Measurements from ENCODE around the gene PDZD2.
"Not testable (repeated sequence)": the region's sequence is repeated elsewhere in the genome, so short reads cannot be mapped to it uniquely, and the experiment has no call there.

Gene PDZD2

GRCh38 chr5:31691408-31691807 is 52.5 kb downstream of the PDZD2 start:
- DNase-seq (ENCODE audit: low read depth) = not testable (repeated sequence)

DNA sequence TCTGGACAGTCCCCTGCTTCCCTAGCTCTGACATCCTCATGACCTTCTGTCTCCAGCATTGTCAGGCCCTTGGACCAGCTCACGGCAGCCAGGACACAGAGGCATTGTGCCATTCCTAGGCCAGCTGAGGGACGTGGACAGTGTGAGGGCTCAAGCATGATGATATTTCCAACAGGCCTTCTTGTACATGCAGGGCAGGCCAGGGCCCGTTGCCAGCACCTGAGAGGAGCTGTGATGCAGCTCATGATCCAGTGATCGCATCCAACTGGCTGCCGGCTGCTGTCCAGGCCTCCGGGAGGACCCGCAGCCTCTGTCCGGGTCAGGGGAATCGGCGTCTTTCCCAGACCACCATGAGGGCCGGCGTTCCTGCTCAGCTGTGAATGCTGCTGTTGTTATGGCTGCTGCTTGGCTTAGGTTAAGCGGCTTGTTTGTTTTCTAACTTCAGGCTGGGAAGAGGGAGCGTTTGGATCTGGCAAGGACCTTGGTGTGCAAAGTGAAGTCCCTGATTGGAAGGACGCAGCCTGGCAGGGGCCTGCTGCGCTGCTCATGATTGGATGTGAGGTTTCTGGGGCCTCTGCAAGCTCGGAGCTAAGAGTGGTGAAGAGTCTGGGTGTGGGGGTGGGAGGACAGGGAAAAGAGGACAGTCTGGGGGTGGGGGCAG is 53.8 kb downstream of the PDZD2 start:
- no peak for DNase-seq (ENCODE audit: low read depth)

DNA sequence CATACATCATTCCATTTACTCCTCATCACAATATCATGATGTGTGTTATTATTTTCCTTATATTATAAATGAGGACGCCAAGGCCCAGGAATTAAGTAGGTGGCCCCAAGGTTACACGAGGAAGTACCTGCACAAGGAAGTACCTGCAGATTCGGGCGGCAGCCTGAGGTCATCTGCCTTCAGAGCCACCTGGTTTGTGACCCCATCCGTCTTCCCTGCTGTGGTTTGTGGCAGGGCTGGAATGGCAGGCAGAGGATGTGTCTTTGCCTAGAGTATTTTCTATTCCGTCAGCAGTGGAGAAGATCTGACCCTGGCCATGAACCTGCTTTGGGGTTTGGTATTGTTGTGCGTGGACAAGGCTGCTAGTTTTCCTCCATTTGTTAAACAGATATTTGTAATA is 59.7 kb downstream of the PDZD2 start:
- no peak for DNase-seq (ENCODE audit: low read depth)

DNA sequence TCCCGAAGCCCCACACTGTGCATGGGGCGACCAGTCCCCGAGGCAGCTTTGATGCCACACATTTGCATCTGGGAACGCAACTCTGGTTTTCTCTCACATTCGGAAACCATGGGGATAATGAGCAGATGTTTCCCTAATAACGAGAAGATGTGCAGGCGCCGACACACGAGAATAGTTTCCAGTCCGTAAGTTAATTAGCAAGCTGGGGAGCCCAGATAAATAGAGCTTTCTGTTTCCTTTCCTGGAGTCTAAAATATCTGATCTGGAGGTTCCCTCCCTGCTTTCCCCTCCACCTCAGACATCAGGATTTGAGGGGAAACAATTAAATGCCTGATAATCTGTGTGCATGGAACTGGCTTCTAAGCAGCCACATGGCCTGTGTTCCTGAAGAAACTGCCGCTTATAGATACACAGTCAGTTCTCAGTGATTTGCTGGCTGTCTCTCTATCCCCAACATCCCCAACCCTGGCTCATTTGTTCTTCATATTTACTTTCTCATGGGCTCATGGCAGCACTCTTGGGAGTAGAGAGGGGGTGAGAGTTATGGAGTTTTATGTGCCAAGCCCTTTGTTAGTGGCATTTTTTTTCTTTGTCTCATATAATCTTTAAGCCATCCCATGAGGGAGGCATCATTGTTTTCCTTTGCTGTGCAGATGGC is 62.8 kb downstream of the PDZD2 start:
- DNase-seq (ENCODE audit: low read depth) = no peak

DNA sequence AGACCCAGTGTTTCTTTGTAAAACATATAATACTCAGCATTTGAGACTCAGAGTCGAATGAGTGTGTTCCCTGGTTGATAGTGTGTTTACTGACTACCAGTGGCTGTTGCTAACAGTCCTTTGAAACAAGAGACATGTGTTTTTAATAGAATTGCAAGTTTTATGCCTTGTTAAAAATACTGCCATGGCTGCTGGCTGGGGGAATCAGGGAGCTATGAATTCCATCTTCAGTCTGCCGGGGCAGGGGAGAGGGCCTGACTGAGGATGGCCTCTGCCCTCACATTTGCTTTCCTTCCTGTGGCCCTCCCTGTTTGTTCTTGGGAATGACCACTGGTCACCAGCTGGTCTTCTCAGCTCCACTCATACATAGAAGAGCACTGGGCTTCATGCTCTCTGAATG is 63.8 kb downstream of the PDZD2 start:
- DNase-seq (ENCODE audit: low read depth) = peak; percentile 6

GRCh38 chr5:31703757-31704156 is 64.8 kb downstream of the PDZD2 start:
- no peak for DNase-seq (ENCODE audit: low read depth)

DNA sequence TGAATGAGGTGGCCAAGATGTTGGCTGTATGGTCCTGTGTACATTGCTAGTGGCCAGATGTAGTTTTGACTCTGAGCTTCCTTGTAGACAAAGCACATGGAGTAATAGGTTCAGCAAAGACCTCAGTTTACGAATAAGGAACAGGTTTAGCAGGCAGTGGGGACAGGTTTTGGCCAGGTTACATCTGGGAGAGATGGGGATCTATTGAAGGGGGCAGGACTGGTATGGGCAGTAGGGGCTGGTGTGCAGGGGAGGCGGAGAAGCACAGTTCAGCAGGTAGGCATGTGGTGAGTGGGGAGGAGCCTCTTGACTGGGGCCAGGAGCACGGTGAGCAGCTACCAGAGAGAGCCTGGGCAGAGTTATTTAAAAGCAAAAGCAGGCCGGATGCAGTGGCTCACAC is 67.3 kb downstream of the PDZD2 start:
- no peak for DNase-seq (ENCODE audit: low read depth)

GRCh38 chr5:31707329-31707728 is 68.4 kb downstream of the PDZD2 start:
- no peak for DNase-seq (ENCODE audit: low read depth)

GRCh38 chr5:31708089-31708488 is 69.2 kb downstream of the PDZD2 start:
- DNase-seq (ENCODE audit: low read depth) = no peak

- DNase-seq (ENCODE audit: low read depth) = no peak
These were observed 72.4 kb downstream of the PDZD2 start for GRCh38 chr5:31711363-31711762.

GRCh38 chr5:31711935-31712592 is 73.1 kb downstream of the PDZD2 start:
- no peak for DNase-seq (ENCODE audit: low read depth)

DNA sequence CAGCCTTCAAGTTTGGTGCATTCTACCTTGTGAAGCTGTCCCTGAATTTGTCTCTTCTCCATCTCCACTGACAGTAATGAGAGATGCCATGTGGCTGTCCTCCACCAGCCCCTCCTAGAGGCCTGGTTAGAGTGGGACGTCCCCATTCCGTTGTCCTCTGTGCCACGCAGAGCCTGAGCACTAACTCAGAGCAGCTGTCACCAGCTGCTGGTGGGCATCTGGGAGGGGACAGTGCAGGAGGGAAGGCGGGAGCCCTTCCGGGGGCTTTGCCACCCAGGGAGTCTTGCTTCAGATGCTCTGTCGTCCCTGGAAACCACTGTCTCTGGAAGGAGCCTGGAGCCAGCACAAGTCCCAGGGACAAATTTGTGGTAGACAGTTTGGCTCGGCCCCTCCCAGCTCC is 78.6 kb downstream of the PDZD2 start:
- no peak for DNase-seq (ENCODE audit: low read depth)

DNA sequence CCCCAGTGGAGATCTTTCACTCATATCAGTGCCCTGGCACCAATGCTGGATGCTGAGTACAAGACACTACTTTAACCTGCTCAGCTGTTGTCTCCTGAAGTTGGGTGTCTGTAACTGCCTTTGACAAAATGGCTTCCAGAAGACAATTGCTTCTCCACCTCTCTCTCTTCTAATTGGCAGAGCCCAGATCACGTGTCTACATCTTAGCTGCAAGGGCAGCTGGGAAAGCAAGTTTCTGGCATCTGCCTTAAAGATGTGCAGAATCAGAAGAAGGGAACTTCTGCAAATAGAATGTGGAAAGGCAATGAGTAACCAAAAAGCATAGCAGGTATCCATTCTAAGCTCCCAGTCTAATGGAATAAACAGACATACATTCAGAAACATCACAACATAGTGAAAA is 81.1 kb downstream of the PDZD2 start:
- no peak for DNase-seq (ENCODE audit: low read depth)

DNA sequence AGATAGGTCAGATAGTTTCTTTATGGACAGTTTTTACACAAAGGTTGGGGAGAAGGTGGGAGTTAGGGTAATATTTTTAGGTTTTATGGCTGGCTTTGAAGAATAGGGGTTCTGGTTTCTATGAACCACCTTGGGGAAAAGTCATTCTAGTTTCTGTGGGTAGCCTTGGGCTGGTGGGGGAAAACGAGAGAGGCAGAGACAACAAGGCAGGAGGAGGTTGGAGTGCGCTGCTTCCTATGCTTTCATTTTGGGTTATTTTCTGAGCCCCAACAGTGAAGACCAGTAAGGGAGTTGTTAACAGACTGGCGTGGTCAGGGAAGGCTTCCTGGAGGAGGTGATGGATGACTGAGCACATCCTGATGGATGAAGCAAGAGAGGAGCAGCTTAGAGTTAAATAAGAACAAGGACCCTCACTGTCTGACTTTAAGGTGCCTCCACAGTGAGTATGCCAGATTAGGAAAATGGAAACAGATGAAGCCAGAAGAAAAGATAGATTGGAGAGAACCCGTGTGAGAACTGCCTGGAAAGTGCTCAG is 81.9 kb downstream of the PDZD2 start:
- DNase-seq (ENCODE audit: low read depth) = no peak

DNA sequence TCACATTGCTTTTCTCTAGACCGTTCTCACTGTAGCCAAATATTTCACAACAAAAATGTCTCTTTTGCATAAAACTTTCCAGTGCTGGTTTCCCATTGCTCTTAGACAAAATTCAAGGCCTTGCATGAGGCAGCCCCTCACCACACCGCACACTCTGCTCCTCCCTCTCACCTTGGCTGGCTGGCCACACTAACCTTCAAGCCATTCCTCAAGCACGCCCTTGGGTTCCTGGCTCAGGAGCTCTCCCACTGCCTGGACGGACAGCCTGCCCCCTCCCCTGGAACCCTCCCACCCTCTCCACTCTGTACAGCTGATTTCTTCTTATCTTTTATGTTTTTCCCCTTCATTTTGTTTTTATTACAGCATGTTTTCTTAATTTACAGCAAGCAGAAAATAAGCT is 83.2 kb downstream of the PDZD2 start:
- DNase-seq (ENCODE audit: low read depth) = no peak

- DNase-seq (ENCODE audit: low read depth) = no peak
These were observed 87.1 kb downstream of the PDZD2 start for GRCh38 chr5:31725996-31726395.

DNA sequence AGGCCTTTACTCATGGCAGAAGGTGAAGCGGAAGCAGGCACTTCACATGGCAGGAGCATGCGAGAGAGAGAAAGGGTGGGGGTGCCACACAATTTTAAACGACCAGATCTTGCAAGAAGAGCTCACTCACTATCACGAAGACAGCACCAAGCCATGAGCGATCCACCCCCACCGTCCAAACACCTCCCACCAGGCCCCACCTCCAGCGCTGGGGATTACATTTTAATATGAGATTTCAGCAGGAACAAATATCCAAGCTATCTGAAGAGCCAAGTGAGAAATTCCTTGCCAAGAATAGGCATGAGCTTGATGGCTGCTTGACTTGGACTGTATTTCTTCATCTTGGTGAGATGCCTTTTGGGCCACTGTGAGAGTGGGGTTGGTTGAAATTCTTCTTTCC is 88.0 kb downstream of the PDZD2 start:
- no peak for DNase-seq (ENCODE audit: low read depth)

DNA sequence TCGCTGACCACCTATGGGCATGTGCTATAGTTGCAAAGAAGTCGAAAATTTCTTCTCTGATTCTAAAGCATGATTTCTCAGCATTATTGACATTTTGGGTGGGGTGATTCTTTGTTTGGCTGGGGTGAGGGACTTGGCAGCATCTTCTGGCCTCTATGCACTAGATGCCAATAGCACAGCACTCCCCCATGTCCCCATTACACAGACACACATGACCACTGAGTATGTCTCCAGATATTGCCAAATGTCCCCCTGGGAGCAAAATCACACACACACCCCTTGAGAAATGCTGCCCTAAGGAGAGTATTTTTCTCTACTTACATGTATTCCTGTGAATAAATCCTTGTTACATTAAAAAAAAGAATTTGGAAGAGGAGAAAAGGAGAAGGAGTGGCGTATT is 89.1 kb downstream of the PDZD2 start:
- DNase-seq (ENCODE audit: low read depth) = no peak

GRCh38 chr5:31728806-31729205 is 89.9 kb downstream of the PDZD2 start:
- DNase-seq (ENCODE audit: low read depth) = not testable (repeated sequence)

DNA sequence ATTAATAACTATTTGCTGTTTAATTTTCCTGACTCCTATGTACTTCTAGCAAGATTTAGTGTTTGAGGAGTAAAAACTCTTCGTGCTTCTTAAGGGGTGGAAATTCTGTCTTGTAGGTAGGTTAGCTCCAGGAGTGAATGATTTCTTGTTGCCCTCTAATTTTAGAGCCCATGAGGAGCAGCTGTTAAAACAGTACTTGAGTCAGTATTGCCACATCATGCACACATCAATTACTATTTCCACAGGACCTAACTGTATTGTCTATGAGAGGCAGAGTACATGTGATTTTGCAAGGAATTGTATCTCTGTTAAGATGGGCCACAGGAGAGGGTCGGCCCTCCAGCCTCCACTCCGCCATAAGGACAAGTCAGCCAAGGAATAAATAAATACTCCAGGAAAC is 91.2 kb downstream of the PDZD2 start:
- no peak for DNase-seq (ENCODE audit: low read depth)

DNA sequence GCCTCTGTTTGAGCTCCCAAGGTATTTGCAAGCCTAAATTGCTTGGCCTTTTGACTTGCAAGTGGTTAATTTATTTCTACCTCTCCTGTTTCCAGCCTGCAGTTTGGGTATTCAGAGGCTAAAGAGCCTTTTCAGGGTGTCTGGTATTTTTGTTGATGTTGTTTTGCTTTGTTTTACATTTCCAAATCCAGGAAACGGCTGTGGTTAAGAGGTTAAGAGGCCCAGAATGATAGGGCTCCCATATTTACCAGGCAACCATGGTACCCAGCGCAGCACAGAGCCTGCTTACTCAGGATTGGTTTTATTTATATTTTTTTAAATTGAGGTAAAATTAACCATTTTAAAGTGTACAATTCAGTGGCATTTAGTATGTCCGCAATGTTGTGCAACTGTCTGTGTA is 92.1 kb downstream of the PDZD2 start:
- DNase-seq (ENCODE audit: low read depth) = no peak

DNA sequence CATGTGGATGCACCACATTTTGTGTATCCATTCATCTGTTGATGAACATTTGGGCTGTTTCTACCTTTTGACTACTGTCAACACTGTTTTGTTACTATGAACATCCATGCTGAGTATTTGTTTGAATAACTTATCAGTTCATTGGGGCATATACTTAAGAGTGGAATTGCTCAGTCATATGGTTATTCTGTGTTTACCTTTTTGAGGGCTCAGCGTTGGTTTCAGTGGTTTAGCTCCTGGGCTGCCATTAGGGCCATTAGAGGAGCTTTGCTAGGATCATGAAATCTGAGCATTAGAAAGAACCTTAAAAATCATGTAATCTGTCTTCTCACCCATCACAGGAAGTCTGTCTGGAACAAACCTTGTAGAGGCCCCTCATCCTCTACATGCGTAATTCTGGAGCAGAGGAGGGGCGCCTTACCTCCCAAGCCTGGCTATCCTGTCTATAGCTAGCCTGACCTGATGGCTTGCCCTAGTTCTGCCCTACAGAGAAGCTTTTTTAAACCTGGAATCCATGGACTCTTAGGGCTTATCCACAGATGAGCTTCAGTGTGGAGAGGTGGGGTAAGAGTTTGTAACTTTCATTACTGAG is 92.9 kb downstream of the PDZD2 start:
- DNase-seq (ENCODE audit: low read depth) = no peak

DNA sequence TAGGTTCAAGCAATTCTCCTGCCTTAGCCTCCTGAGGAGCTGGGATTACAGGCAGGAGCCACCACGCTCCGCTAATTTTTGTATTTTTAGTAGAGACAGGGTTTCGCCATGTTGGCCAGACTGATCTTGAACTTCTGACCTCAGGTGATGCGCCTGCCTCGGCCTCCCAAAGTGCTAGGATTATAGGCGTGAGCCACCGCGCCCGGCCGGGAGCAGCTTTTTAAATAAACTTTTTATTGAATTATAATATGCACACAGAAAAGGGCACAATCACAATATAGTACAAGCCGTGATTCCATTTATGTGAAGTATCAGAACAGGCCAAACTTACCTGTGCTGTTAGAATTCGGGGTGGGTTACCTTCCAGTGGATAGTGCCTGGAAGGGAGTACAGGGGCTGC is 93.9 kb downstream of the PDZD2 start:
- not testable (repeated sequence) for DNase-seq (ENCODE audit: low read depth)
